GM12874 (cell line): ENCODE measurements around the gene HDAC4.

Experiments used
- TF ChIP-seq, protein P1 (sequence below): IDR thresholded peaks from 2 replicates; pipeline ENCODE4 v1.5.1; 2011; ENCODE audit warnings: low read depth, mild to moderate bottlenecking, control low read depth, low read length, moderate library complexity; ENCODE audit not compliant: insufficient read depth

The HDAC4 gene

DNA sequence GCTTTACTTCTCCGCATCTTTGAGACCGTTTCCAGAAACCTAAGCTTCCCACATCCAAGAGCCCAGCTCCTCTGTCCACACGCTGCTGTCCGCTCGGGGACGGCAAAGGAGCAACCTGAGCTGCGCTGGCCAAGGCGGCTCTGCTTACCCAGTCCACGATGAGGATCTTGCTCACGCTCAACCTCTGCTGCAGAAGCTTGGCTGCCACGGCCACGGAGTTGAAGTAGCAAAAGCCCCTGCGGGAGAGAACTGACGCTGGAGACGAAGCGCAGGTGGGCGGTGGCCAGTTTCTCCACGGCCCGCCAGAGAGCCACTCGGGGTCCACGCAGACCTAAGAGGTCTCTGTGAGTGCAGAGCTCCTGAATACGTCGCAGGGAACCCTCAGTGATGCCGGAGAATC, 316.8 kb downstream of the HDAC4 start:
- TF ChIP-seq, protein P1, sequence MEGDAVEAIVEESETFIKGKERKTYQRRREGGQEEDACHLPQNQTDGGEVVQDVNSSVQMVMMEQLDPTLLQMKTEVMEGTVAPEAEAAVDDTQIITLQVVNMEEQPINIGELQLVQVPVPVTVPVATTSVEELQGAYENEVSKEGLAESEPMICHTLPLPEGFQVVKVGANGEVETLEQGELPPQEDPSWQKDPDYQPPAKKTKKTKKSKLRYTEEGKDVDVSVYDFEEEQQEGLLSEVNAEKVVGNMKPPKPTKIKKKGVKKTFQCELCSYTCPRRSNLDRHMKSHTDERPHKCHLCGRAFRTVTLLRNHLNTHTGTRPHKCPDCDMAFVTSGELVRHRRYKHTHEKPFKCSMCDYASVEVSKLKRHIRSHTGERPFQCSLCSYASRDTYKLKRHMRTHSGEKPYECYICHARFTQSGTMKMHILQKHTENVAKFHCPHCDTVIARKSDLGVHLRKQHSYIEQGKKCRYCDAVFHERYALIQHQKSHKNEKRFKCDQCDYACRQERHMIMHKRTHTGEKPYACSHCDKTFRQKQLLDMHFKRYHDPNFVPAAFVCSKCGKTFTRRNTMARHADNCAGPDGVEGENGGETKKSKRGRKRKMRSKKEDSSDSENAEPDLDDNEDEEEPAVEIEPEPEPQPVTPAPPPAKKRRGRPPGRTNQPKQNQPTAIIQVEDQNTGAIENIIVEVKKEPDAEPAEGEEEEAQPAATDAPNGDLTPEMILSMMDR: no peak

DNA sequence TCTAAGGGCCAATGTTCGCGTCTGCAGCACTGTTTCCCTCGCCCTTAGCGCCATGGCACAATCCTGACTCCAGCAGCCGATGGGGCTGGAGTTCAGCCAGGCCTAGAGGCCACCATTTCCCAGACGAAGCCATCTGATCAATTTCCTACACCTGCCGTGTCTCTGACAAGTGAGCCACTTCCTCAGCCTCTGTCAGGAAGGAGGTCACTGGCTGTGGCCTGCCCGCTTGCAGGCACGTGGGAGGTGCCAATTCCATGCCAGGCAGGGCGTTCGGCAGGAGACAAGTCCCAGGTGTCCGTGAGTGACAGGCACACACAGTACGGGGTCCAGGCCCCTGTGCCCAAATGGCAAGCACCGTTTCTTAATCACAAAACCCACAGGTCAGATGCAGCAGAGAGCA, 318.4 kb downstream of the HDAC4 start:
- TF ChIP-seq, protein P1: no peak

DNA sequence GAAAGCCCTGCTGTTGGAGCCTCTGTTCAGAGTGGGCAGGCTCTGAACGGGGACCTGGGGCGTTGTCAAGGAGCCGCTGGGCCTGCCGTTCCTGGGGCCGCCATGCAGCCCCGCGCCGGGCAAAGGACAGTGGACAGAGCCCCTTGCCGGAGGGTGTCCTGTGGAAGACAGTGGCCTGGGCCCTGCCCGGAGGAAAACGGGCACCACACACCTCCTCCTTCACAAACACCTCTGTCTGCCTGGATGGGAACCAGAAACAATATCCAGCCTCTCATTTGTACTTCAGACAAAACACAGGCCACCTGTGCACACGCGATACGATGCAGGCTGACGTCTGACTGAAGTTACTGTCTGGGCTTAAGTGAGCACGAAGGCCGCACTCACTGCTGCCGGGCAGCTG, 319.2 kb downstream of the HDAC4 start:
- TF ChIP-seq, protein P1: no peak

DNA sequence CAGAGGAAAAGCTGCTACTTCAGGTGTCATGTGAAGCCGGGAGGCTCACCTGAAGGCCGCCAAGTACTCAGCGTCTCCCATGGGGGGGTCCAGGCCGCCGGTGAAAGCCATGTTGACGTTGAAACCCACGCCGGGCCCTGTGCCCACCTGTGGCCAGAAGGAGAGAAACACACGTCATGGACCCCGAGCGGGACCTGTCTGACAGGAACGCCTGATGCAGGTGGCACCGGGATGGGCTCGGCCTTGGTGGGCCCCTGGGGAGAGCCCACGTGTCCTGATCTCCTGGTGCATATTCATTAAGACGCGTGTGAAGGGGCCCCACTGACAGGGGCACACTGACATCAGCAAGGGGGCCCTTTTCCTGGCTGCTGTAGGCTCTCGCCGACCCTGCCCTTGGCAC, 319.8 kb downstream of the HDAC4 start:
- TF ChIP-seq, protein P1: no peak

DNA sequence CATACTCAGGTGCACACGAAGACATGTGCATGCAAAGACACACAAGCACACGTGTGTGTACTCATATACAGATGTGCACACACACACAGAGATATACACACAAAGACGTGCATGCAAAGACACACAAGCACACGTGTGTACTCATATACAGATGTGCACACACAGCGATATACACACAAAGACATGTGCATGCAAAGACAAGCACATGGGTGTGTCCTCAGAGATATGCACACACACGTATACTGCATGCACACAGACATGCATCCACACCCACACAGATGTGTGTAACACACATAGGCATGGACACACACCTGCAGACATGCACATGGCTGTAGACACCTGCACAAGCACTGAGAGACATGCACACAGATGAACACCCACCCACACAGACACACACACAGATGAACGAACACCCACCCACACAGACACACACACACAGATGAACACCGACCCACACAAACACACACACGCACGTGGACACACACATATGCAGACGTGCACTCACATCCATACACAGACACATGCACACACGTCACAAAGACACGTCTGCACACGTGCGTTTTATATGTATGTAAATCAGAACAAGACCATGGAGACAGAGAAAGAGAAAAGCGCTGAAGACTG, 321.0 kb downstream of the HDAC4 start:
- TF ChIP-seq, protein P1: no peak

DNA sequence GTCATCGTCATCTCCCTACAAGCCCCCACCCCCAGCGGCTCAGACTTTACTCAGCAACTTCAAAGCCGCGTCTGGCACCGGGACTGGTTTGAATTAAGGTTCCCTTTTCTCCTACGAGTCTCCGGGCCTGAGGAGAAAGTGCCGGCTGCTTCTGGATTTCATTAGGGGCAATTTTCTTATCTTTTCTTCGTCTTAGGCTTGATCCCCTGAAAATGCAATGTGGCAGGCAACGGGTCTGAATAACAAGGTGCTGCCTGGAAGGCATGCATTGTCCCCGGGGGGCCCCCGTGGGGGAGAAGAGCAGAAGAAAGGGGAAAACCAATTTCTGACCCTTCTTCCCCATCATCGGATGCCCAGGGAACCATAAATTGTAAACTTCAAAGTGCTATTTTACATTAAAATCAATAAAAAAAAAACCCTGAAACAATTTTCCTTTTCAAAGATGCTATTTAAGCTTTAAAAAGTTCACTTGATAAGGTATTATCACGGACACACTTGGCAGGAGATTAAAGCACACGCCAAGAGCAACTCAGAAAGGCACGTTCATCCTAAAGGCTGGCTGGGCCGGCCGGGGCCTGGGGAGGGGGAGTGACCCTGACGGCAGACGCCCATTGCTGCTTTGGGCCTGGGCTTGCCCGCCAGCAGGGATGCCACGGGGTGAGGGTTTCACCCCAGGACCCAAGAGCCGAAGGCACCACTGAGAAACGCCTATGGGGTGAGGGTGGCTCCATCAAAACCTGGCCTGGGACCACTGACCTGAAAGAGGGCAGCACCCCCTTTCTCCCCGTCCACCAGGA, 322.5 kb downstream of the HDAC4 start:
- TF ChIP-seq, protein P1: no peak

DNA sequence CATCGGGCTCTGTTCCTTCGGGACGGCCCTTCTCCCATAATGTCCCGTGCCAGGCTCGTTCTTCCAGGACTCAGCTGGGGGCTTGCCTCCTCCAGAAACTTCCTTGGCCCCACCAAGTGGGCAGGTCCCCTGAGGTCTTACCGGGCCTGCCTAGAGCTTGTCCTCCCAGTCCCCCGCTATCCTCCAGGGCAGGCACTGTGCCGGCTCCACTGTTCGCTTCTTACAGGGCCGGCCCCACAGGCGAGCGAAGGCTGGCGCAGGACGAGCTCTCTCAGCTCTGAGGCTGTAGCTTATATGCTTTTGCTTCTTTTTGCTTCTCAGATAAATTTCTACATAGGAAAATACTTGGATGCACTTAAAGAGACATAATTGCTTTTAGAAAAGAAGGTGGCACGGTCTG, 323.6 kb downstream of the HDAC4 start:
- TF ChIP-seq, protein P1: no peak
